ENCODE measurements around the gene MRTFA. TPM values are rescaled to one million over a fixed set of nuclear protein-coding genes. Genes with fewer than 3 reads are reported as not detected.

Gene MRTFA
- total and polyA plus RNA-seq, 8 donors: 13.6 to 35.3 (median 24.1) TPM

DNA sequence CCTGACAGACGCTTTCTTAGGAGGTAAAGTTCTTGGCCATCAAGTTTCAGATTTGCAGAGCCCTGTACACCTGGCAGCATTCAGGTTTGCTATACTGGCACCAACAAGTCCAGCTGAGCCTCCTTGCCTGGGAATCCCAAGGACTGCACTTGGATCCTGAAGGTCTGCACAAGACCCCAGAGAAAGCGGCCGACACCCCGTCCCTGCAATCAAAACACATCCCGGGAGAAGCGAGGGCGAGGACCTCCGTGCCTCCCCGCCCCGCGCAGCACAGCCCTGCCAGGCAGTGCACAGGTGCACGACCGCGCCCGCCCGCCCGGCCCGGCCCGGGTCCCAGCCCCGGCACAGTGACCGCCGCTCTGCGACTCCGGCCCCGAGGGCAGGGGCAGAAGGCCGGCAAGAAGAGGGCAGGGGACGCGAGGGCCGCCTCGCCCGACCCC, 559 bp downstream of the MRTFA start:
- ATAC-seq: peak; percentile 18 to 47 (median 39)
- Histone ChIP-seq H3K4me3 (peak overlapping the region; percentile 96 to 99 (median 98)), H3K27me3 (no peaks in the 10 kb centered on the region), H3K4me1 (peaks cover 0 to 10% (median 4%) of the 10 kb centered on the region in 3 donors), H3K36me3 (no peaks in the 10 kb centered on the region), H3K9me3 (no peaks in the 10 kb centered on the region), H3K27ac (peak overlapping the region; percentile 75 to 93 (median 83))
- WGBS, 2 donors: 1% methylated on average over 28 to 31 of the region's 31 CpGs
- TF ChIP-seq CTCF (IDR thresholded peaks at IDR 0.05): no peak
- peak in 3 of 6 donors; percentile 25 to 76 (median 35) for DNase-seq
- no peak for FAIRE-seq
- intact Hi-C loops (cut with DNase I): loop anchor here in 1 of 3 donors (10.0 kb wide), 1 partner anchor 111 kb away; no protein-coding TSS in a partner anchor

GRCh38 chr22:40635043-40635939, 1.2 kb downstream of the MRTFA start:
- Histone ChIP-seq H3K4me1 (peaks cover 0 to 10% (median 4%) of the 10 kb centered on the region in 3 donors), H3K4me3 (peak overlapping the region; percentile 96 to 99 (median 98)), H3K27ac (peak overlapping the region in 1 of 4 donors; percentile 93), H3K27me3 (no peaks in the 10 kb centered on the region), H3K36me3 (no peaks in the 10 kb centered on the region), H3K9me3 (no peaks in the 10 kb centered on the region)
- FAIRE-seq (no peak), DNase-seq (no peak), ATAC-seq (no peak)
- 15% methylated on average over 21 of the region's 21 CpGs for WGBS, 2 donors
- TF ChIP-seq CTCF (IDR thresholded peaks at IDR 0.05): no peak
- intact Hi-C loops (cut with DNase I): loop anchor here in 1 of 3 donors (10.0 kb wide), 1 partner anchor 110 kb away; no protein-coding TSS in a partner anchor

GRCh38 chr22:40634119-40634903, 2.2 kb downstream of the MRTFA start:
- TF ChIP-seq CTCF (IDR thresholded peaks at IDR 0.05): no peak
- Histone ChIP-seq H3K27ac (no peak overlapping the region), H3K27me3 (no peaks in the 10 kb centered on the region), H3K4me1 (peaks cover 0 to 10% (median 4%) of the 10 kb centered on the region in 3 donors), H3K9me3 (no peaks in the 10 kb centered on the region), H3K36me3 (no peaks in the 10 kb centered on the region), H3K4me3 (peak overlapping the region in 2 of 4 donors; percentile 96 to 98)
- DNase-seq: no peak
- no peak for ATAC-seq
- intact Hi-C loops (cut with DNase I): loop anchor here in 1 of 3 donors (10.0 kb wide), 1 partner anchor 110 kb away; no protein-coding TSS in a partner anchor
- WGBS, 2 donors: 66 to 70% methylated on average over 11 of the region's 11 CpGs
- FAIRE-seq: no peak

DNA sequence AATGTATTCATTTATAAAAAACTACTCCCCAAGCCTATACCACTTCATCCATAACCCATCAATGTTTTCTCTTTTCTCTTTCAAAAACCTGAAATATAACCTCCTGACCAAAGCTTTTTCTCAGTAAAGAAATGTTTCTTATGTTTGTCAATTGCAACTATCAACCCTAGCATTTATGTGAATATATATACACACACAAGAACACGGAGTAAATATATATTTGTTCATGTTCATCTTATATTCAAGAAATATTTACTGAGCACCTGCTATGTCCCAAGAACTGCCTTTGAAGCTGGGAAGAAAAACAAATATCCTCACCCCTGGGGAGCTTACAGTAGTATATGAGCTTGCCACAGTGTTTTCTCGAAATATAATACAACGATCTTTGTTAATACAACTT, 3.5 kb downstream of the MRTFA start:
- FAIRE-seq (no peak), ATAC-seq (no peak), DNase-seq (no peak)
- Histone ChIP-seq H3K27me3 (no peaks in the 10 kb centered on the region), H3K9me3 (no peaks in the 10 kb centered on the region), H3K4me3 (no peak overlapping the region), H3K36me3 (no peaks in the 10 kb centered on the region), H3K27ac (no peak overlapping the region), H3K4me1 (peaks cover 0 to 10% (median 4%) of the 10 kb centered on the region in 3 donors)
- 92 to 93% methylated on average over 3 of the region's 3 CpGs for WGBS, 2 donors
- no peak for TF ChIP-seq CTCF (IDR thresholded peaks at IDR 0.05)
- intact Hi-C loops (cut with DNase I): loop anchor here in 1 of 3 donors (10.0 kb wide), 1 partner anchor 108 kb away; no protein-coding TSS in a partner anchor
